GM06990 (cell line): ENCODE measurements around the gene EPHA6.
"Not testable (repeated sequence)": the region's sequence is repeated elsewhere in the genome, so short reads cannot be mapped to it uniquely, and the experiment has no call there.

ENCODE experiments used
- DNase-seq: peaks from one replicate; pipeline ENCODE4 v3.0.0-alpha.2; 2011; ENCODE audit not compliant: insufficient read length; ENCODE audit errors: extremely low read depth
- H3K27me3 ChIP-seq: replicated peaks from 2 replicates; pipeline ENCODE4 v1.6.0; 2011; ENCODE audit warnings: low read length; ENCODE audit not compliant: control insufficient read depth, insufficient read depth
- H3K36me3 ChIP-seq: 2 replicates; pipeline ENCODE4 v1.5.1; 2011; ENCODE audit warnings: low read length; ENCODE audit not compliant: control insufficient read depth, insufficient read depth
- H3K4me3 ChIP-seq: replicated peaks from 2 replicates; pipeline ENCODE4 v1.5.1; 2011; ENCODE audit warnings: low read depth, mild to moderate bottlenecking, control low read depth, low read length
- TF ChIP-seq, protein P1 (sequence below): IDR thresholded peaks from 2 replicates; pipeline ENCODE4 v1.5.1; 2011; ENCODE audit warnings: low read length, control low read depth, mild to moderate bottlenecking, inconsistent platforms; ENCODE audit not compliant: insufficient read depth, poor library complexity, severe bottlenecking

EPHA6 gene

DNA sequence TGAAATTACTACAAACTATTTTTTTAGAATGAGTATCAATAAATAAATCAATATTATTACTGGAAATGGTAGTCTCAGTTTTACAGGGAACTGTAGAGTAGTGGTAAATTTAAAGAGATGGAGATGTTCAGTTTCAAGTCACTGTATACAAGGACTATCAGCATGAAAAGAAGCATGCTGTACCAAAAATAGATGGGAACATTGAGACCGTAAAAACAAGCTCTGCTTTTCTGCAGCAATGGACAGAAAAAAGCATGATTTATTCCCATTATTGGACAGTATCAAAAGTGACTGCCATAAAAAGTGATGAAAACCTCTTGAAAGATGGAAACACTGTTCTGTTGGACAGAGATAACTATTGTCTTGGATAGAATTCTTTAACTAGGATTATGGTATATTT is 187.2 kb downstream of the EPHA6 start:
- H3K36me3 ChIP-seq = no peaks in the 10 kb centered on the region
- H3K27me3 ChIP-seq = no peaks in the 10 kb centered on the region
- TF ChIP-seq, protein P1, sequence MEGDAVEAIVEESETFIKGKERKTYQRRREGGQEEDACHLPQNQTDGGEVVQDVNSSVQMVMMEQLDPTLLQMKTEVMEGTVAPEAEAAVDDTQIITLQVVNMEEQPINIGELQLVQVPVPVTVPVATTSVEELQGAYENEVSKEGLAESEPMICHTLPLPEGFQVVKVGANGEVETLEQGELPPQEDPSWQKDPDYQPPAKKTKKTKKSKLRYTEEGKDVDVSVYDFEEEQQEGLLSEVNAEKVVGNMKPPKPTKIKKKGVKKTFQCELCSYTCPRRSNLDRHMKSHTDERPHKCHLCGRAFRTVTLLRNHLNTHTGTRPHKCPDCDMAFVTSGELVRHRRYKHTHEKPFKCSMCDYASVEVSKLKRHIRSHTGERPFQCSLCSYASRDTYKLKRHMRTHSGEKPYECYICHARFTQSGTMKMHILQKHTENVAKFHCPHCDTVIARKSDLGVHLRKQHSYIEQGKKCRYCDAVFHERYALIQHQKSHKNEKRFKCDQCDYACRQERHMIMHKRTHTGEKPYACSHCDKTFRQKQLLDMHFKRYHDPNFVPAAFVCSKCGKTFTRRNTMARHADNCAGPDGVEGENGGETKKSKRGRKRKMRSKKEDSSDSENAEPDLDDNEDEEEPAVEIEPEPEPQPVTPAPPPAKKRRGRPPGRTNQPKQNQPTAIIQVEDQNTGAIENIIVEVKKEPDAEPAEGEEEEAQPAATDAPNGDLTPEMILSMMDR = no peak
- no peak for DNase-seq
- no peak overlapping the region for H3K4me3 ChIP-seq

DNA sequence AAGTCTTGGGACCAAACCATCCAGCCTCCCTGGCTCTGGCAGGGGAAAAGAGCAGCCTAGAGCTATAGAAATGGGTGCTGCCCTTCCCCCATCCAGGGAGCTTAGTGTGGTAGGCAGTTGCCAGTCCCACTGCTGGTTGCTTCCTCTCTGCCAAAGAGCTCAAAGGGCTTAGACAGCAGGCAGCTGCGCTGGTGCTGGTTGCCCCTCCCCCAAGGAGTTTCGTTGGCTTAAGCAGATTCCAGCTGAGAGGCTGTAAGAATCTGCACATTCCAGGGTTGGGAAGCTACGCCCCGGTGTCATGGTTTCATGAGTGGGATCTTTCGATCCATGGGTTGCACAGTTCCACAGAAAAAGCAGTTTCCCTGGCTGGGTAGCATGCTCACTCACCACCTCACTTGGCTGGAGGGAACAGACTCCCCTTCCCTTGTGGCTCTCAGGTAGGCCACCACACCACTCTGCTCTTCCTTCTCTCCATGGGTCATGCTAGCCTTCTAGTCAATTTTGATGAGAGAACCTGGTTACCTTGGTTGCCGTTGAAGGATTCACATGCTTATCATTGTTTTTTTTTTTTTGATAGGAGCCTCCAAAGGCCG is 195.1 kb downstream of the EPHA6 start:
- TF ChIP-seq, protein P1 = no peak
- no peak for DNase-seq
- Histone ChIP-seq H3K4me3 (no peak overlapping the region), H3K27me3 (no peaks in the 10 kb centered on the region), H3K36me3 (no peaks in the 10 kb centered on the region)

DNA sequence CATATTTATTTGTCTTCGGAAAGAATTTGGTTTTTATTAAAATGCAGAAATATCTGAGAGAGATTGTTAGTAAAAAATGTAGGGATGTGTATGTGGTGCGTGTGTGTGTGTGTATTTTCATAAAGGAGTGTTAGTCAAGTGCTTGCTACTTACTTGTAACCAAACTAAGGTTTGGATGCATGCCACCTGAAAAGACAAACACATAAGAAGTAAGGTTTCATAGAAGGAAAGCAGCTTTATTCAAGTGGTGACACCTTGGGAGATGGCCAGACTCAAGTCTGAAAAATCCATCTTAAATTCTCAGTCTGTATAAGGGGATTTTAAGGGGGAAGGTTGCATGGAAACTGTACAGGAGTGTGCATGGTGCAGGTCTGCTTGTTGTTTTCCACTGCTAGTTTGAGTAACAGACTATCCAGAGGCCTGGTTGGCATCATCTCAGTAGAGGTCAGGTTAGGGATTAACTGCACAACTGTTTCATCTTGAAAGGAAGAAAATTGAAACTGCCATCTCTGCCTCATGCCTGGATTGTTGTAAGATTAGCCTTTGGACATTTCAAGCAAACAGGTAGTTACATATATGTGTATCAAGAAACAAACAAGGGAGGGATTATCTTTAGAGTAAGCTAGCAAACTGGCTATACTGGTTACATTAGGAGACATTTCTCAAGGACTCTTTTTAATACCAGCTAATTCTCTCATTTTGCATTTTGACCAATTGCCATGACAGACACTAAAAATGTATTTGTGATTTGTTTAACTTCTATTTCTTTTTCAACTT is 196.7 kb downstream of the EPHA6 start:
- Histone ChIP-seq H3K4me3 (no peak overlapping the region), H3K27me3 (no peaks in the 10 kb centered on the region), H3K36me3 (no peaks in the 10 kb centered on the region)
- TF ChIP-seq, protein P1 = no peak
- DNase-seq = no peak

DNA sequence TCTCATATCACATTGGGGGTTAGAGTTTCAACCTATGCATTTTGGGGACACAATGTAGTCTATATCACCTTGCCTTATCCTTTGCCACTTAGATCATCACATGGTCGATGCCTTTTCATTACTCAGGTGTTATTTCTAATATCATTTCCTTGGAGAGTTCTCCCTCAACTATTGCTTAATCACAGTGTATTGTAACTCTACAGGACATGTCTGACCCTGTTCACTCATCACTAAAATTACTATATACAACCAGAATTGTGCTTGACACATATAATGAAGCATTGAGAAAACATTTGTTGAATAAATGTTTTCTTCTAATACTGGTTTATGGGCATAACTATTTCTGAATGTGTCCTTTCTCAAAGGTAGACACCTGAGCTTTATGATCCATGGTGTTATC is 207.4 kb downstream of the EPHA6 start:
- DNase-seq = no peak
- Histone ChIP-seq H3K36me3 (no peaks in the 10 kb centered on the region), H3K4me3 (no peak overlapping the region), H3K27me3 (no peaks in the 10 kb centered on the region)
- TF ChIP-seq, protein P1 = no peak

DNA sequence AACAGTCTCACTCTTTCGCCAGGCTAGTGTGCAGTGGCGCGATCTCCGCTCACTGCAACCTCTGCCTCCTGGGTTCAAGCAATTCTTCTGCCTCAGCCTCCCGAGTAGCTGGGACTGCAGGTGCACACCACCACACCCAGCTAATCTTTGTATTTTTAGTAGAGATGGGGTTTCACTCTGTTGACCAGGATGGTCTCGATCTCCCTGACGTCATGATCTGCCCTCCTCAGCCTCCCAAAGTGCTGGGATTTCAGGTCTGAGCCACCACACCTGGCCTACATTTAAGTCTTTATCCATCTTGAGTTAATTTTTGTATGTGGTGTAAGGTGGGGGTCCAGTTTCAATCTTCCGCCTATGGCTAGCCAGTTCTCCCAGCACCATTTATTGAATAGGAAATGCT is 211.2 kb downstream of the EPHA6 start:
- not testable (repeated sequence) for H3K27me3 ChIP-seq, H3K4me3 ChIP-seq, H3K36me3 ChIP-seq, DNase-seq

DNA sequence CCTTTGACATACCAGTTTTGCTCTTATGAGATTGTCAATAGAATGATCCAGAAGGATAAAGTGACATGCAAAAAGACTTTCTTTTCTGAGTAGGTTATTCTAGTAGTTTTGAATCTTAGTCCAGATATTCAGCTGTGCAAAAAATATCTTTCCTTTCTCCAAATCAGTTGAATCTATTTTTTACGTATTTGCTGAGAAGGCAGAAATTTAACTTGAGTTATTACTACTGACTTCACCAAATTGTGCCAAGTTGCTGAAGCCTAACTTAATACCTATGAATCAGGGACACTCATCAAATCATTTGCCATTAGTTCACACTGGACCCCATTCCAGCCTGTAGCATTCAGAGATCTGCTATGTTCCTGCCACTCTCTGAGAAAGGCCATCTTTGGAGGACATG is 215.6 kb downstream of the EPHA6 start:
- H3K27me3 ChIP-seq = no peaks in the 10 kb centered on the region
- H3K4me3 ChIP-seq = no peak overlapping the region
- H3K36me3 ChIP-seq = no peaks in the 10 kb centered on the region
- DNase-seq = no peak
- TF ChIP-seq, protein P1 = no peak
